ENCODE measurements around the gene ASB4.
"Not testable (repeated sequence)": the region's sequence is repeated elsewhere in the genome, so short reads cannot be mapped to it uniquely, and the experiment has no call there.

ASB4 gene

DNA sequence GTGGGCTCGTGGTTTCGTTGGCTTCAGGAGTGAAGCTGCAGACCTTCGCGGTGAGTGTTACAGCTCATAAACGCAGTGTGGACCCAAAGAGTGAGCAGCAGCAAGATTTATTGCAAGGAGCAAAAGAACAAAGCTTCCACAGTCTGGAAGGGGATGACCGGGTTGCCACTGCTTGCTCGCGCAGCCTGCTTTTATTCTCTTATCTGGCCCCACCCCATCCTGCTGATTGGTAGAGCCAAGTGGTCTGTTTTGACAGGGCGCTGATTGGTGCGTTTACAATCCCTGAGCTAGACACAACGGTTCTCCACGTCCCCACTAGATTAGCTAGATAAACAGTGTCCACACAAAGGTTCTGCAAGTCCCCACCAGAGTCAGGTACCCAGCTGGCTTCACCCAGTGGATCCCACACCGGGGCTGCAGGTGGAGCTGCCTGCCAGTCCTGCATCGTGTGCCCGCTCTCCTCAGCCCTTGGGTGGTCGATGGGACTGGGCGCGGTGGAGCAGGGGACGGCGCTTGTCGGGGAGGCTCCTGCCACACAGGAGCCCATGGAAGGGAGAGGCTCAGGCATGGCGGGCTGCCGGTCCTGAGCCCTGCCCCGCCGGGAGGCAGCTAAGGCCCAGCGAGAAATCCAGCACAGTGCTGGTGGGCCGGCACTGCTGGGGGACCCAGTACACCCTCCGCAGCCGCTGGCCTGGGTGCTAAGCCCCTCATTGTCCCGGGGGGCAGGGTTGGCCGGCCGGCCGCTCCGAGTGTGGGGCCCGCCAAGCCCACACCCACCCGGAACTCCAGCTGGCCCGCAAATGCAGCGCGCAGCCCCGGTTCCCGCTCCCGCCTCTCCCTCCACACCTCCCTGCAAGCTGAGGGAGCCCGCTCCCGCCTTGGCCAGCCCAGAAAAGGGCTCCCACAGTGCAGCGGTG lies 66.5 kb downstream of the ASB4 start:
- not testable (repeated sequence) for DNase-seq (ENCODE audit: low spot score)

GRCh38 chr7:95553939-95554338 lies 68.2 kb downstream of the ASB4 start:
- DNase-seq (ENCODE audit: low spot score), result no peak

DNA sequence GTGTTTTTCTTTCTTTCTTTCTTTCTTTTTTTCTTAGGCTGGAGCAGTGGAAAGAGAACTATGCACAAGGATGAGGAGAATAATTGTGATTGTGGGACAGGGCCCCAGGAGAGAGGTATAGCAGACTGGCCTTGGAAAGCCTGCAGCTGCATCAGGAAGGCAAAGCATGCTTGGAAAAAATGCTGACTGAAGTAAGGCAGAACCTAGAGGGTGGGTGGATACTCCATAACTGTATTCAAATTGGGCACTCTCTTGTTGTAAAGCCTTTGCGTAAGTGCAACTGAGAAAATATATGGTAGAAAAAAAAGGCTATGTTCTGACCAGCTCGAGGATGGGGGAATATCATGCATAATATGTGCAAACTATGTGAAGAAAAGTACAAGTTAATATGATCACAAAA lies 71.0 kb downstream of the ASB4 start:
- DNase-seq (ENCODE audit: low spot score), result no peak

DNA sequence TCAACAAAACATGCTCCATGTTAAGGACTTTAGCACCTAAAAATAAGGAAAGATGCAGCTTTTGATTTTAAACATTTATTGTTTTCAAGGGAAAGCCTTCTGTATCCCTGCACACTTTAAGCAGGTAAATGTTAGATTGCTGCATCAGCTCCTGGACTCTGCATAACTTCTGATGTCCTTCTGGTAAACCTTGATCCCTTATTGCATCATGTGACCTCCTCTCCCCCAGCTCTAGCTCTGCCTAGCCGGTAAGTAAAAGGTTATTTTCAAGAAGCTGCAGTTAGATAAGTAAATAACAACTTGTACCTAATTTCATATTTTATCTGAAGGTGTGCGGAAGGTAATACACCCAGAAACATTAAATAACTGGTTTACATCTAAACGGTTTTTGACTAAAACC lies 73.1 kb downstream of the ASB4 start:
- DNase-seq (ENCODE audit: low spot score), result no peak

DNA sequence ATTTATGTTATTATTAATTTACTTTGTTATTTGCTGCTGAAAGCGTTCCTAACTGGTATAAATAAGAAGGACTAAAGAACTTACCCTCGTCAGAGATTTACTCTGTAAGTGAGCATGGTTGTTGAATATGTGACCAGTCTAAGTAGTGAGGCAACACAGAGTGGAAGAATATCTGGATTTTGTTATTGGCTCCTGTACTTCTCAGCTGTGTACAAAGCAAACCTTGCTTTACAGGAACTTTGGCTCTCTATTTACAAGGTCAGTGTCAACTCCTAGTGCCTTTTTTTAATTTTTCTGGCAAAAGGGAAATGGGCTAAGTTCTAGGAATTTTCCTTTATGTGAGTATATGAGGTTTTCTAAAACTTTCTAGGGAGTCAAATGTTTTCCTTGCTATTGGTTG lies 74.9 kb downstream of the ASB4 start:
- no peak for DNase-seq (ENCODE audit: low spot score)

GRCh38 chr7:95569720-95570119 lies 84.0 kb downstream of the ASB4 start:
- DNase-seq (ENCODE audit: low spot score), result no peak

DNA sequence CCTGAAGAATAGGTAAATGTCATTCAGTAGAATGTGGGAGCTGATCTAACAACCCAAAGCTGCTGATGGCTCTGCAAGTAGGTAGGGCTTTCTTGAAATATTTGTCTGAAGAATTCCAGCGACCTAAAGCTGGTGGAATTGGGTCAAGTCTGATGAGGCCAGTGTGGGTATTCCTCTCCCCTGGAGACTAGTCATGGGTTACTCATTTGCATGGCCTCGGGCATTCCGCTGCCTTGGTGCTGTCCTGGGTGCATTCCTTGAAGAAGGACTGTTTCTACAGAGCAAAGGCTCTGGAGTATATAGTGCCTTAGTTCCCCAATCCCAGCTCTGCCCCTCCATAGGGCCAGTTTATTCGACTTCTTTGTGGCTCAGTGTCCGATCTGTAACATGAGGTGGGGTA lies 91.4 kb downstream of the ASB4 start:
- DNase-seq (ENCODE audit: low spot score), result no peak

GRCh38 chr7:95578299-95578855 lies 92.6 kb downstream of the ASB4 start:
- no peak for DNase-seq (ENCODE audit: low spot score)

DNA sequence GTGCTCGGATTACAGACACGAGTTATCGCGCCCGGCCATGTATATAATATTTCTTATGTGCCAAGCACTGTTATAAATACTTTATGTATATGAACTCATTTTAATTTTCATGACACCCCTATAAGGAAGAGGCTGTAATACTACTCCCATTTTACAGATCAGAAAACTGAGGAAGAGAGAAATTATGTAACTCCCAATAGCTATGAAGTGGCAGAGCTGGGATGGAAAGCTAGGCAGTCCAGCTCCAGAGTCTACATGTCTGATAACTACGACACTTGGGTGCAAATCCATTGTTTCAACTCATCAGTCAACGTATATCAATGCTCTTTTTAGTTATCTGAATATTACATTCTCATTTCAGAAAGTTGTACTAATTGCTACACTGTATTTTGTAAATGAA lies 93.6 kb downstream of the ASB4 start:
- DNase-seq (ENCODE audit: low spot score), result no peak

- DNase-seq (ENCODE audit: low spot score), result no peak
Measured at GRCh38 chr7:95581467-95581866, 95.7 kb downstream of the ASB4 start.

- no peak for DNase-seq (ENCODE audit: low spot score)
Measured at GRCh38 chr7:95582578-95583293, 97.0 kb downstream of the ASB4 start.

DNA sequence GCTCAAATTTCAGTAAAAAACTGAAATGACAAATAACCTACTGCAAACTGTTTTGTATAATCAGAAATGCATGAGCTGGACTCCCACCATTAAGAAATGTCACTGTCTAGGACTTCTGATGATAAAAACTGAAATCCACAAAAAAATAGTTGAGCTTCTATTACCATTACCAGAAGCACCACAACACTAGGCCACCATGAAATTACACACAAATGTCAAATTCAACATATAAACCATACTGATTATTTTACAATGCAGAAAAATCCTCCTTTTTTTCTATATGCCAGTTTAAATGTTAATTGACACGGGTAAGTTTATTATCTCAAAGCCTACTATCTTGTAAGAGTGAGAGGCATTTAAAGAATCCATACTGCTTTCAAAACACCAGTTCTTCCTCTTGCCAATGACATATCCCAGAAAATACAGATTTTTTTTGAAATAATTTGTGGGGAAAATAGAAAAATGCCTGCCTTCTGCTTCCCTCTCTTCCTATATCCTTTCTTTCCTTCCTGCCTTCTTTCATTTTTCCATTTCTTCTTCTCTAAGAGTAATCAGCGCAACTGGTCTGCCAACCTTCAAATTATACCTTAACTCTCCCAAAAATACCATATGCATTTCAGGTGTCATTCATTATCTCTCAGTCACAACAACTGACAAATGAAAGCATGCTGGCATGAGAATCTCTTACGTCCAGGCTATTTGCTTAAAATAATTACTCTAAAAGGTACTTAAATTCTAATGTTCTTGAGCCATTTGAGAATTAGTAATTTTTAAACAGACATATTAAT lies 98.3 kb downstream of the ASB4 start:
- no peak for DNase-seq (ENCODE audit: low spot score)

- no peak for DNase-seq (ENCODE audit: low spot score)
Measured at GRCh38 chr7:95584769-95585425, 99.2 kb downstream of the ASB4 start.

- no peak for DNase-seq (ENCODE audit: low spot score)
Measured at GRCh38 chr7:95585426-95585789, 99.7 kb downstream of the ASB4 start.

GRCh38 chr7:95586951-95587301 lies 101.2 kb downstream of the ASB4 start:
- DNase-seq (ENCODE audit: low spot score), result no peak

DNA sequence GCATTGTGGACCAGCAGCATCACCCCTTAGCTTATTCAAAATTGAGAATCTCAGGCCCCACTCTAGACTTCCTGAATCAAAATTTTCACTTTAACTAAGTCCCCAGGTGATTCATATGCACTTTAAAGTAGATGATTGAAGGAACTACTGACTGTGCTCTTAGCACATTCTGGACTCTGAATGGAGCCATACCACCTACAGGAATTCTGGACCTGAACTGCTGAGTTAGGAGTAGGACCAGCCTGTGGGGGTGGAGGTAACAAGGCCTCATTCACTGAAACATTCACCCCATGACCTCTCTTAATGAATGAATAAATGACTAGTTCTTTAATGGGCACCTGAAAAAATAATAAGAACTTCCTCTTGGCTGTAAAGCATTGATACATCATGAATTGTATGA lies 103.3 kb downstream of the ASB4 start:
- DNase-seq (ENCODE audit: low spot score), result no peak

DNA sequence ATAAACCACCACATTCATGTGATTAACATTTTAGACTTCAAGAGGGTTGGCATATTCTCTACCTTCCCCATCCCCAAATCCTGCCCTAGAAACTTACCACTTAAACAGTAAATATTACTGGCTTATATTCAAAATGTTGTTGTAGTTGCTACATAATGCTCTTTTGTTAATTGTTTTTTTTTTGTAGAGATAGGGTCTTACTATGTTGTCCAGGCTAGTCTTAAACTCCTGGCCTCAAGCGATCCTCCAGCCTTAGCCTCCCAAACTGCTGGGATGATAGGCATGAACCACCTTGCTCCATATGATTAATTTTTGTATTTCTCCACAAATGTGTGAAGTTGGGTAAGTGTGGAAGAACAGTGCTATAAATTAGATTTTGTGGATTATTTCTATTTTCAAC lies 104.0 kb downstream of the ASB4 start:
- no peak for DNase-seq (ENCODE audit: low spot score)

All from ecto neural progenitor cell (in vitro differentiated cells).